ENCODE results near the gene ABCC8. TPM values are rescaled to one million over a fixed set of nuclear protein-coding genes. Genes with fewer than 3 reads are reported as not detected.

The ABCC8 gene
- total and polyA plus RNA-seq, 10 of the 15 experiments (the other 5 are each of a cell fraction or from before 2014, with no cell fraction given) = not detected

DNA sequence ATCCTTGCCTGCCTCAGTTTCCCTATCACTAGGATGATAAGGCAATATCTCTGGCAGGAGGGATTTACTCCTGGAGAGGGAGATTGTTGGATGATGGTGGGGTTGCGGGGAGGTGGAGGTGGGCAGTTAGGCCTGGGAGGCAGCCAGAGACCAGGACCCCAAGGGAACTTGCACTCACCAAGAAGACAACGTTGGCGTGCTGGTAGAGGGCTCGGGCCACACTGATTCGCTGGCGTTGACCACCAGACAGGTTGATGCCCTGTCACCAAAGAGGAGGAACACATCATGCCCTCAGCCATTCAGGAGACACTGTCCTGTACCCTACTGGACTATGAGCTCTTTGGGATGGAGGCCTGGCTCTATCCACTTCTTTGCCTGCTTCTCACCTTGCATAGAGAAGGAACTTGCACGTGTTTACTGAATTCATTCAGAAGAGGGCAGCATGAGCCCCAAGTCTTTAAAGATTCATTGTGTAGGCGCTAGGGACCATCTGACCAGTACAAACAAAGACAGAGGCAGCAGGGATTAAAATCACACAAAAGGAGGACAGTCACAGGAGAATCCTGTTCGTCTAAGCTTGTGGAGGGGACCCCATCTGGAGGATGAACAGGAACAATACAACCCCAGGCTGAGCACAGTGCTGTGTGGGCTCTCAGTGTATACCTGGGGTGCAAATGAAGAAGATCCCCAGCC is 64.0 kb downstream of the ABCC8 start (continued):
- TF ChIP-seq, protein P1, sequence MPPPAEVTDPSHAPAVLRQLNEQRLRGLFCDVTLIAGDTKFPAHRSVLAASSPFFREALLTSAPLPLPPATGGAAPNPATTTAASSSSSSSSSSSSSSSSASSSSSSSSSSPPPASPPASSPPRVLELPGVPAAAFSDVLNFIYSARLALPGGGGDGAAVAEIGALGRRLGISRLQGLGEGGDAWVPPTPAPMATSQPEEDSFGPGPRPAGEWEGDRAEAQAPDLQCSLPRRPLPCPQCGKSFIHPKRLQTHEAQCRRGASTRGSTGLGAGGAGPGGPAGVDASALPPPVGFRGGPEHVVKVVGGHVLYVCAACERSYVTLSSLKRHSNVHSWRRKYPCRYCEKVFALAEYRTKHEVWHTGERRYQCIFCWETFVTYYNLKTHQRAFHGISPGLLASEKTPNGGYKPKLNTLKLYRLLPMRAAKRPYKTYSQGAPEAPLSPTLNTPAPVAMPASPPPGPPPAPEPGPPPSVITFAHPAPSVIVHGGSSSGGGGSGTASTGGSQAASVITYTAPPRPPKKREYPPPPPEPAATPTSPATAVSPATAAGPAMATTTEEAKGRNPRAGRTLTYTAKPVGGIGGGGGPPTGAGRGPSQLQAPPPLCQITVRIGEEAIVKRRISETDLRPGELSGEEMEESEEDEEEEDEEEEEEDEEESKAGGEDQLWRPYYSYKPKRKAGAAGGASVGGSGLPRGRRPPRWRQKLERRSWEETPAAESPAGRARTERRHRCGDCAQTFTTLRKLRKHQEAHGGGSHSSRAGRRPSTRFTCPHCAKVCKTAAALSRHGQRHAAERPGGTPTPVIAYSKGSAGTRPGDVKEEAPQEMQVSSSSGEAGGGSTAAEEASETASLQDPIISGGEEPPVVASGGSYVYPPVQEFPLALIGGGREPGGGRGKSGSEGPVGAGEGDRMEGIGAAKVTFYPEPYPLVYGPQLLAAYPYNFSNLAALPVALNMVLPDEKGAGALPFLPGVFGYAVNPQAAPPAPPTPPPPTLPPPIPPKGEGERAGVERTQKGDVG (CRISPR knock-in tag; IDR thresholded peaks at IDR 0.05) = no peak
- TF ChIP-seq CHD1 (IDR thresholded peaks at IDR 0.05; ENCODE audit: low read depth, low read length) = no peak
- no peak for TF ChIP-seq IKZF2 (IDR thresholded peaks at IDR 0.05)
- no peak for TF ChIP-seq JUNB (IDR thresholded peaks at IDR 0.05)
- TF ChIP-seq ZBED1 (IDR thresholded peaks at IDR 0.05; ENCODE audit: borderline replicate concordance) = no peak
- TF ChIP-seq NFYA (IDR thresholded peaks at IDR 0.05; ENCODE audit: borderline replicate concordance, low read depth, low read length) = no peak
- no peak for TF ChIP-seq BMI1 (IDR thresholded peaks at IDR 0.05; ENCODE audit: borderline replicate concordance)
- no peak for TF ChIP-seq KDM1A (IDR thresholded peaks at IDR 0.05; ENCODE audit: borderline replicate concordance)
- no peak for TF ChIP-seq CREB1 (IDR thresholded peaks at IDR 0.05; ENCODE audit: low read depth)

DNA sequence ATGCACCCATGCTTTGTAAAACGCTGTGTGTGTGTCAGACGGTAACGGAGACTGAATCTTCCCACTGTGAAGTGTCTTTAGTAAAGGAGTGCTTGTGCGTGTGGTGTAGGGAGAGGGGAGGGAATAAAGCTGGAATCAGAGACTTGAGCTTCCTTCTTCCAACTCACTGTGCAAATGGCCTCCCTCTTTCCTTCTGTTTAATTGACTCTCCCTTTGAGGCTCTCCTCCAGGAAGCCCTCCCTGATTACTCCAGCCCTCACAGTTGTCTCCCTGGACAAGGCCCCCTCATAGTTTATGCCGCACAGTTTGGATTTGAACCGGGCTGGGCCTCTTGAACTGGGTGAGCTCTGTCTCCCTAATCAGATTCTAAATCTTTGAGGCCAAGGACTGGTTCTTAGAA is 65.2 kb downstream of the ABCC8 start:
- Histone ChIP-seq H3K79me2 (ENCODE audit: control insufficient read depth, insufficient read depth, low read length) (no peaks in the 10 kb centered on the region), H3K9me3 (replicated peaks; ENCODE audit: control insufficient read depth, insufficient read depth, low read length) (no peaks in the 10 kb centered on the region), H3K4me2 (ENCODE audit: control insufficient read depth, insufficient read depth) (no peak overlapping the region), H3K4me3 (no peak overlapping the region), H3K4me1 (ENCODE audit: control insufficient read depth, insufficient read depth, low read length) (no peaks in the 10 kb centered on the region), H3K27ac (ENCODE audit: control insufficient read depth, insufficient read depth) (no peak overlapping the region), H3K27me3 (replicated peaks in 1 of 2; ENCODE audit: control insufficient read depth in 2 of 2, insufficient read depth in 2 of 2, low read length in 1 of 2) (no peaks in the 10 kb centered on the region; a peak in 2 of 4 replicates), H3K9ac (ENCODE audit: control insufficient read depth, insufficient read depth, low read length) (no peak overlapping the region), H4K20me1 (ENCODE audit: control insufficient read depth, insufficient read depth) (no peaks in the 10 kb centered on the region), H3K36me3 (ENCODE audit: control insufficient read depth in 2 of 2, insufficient read depth in 2 of 2, low read length in 1 of 2) (no peaks in the 10 kb centered on the region), H2AFZ (ENCODE audit: control insufficient read depth, low read depth, low read length) (no peak overlapping the region)
- in situ Hi-C loops (cut with MboI) = no loop called here
- 57% methylated on average over 6 of the region's 6 CpGs for WGBS (ENCODE audit: insufficient coverage, insufficient replicate concordance, low lambda C conversion rate, missing lambda C conversion rate)
- SMC1A ChIA-PET (ENCODE audit: uncharacterized antibody, unreplicated experiment) = no interaction called here
- no TSS peak for BruUV-seq (replicated peaks)
- ATAC-seq (no peak), FAIRE-seq (no peak), DNase-seq (ENCODE audit: low read depth, low spot score) (no peak)
- intact Hi-C loops (cut with micrococcal nuclease; ENCODE audit: unreplicated experiment) = no loop called here
- no peak for TF ChIP-seq POU2F2 (IDR thresholded peaks at IDR 0.05; ENCODE audit: borderline replicate concordance, low read depth, low read length)
- TF ChIP-seq CBX3 (IDR thresholded peaks at IDR 0.05; ENCODE audit: borderline replicate concordance, low read depth) = no peak
- TF ChIP-seq CREB1 (IDR thresholded peaks at IDR 0.05; ENCODE audit: low read depth) = no peak
- TF ChIP-seq NR2F1 (conservative IDR thresholded peaks at IDR 0.05) = no peak
- POLR2A ChIA-PET = no interaction called here
- RAD21 ChIA-PET (ENCODE audit: unreplicated experiment) = no interaction called here
- CTCF ChIA-PET = no interaction called here
